Activated CD4-positive, alpha-beta T cell treated with anti-CD3 and anti-CD28 coated beads, Interleukin-2, amount 50 U/mL, for 24 hours (primary cell): Measurements from ENCODE around the gene M1AP.
"Not testable (repeated sequence)": the region's sequence is repeated elsewhere in the genome, so short reads cannot be mapped to it uniquely, and the experiment has no call there.

Experiments
- DNase-seq, 2 donors: peaks; one replicate each; pipeline ENCODE4 v3.0.0-alpha.2; 2020; ENCODE audit warnings: low read depth in 1 of 2, low spot score in 1 of 2

The M1AP gene

DNA sequence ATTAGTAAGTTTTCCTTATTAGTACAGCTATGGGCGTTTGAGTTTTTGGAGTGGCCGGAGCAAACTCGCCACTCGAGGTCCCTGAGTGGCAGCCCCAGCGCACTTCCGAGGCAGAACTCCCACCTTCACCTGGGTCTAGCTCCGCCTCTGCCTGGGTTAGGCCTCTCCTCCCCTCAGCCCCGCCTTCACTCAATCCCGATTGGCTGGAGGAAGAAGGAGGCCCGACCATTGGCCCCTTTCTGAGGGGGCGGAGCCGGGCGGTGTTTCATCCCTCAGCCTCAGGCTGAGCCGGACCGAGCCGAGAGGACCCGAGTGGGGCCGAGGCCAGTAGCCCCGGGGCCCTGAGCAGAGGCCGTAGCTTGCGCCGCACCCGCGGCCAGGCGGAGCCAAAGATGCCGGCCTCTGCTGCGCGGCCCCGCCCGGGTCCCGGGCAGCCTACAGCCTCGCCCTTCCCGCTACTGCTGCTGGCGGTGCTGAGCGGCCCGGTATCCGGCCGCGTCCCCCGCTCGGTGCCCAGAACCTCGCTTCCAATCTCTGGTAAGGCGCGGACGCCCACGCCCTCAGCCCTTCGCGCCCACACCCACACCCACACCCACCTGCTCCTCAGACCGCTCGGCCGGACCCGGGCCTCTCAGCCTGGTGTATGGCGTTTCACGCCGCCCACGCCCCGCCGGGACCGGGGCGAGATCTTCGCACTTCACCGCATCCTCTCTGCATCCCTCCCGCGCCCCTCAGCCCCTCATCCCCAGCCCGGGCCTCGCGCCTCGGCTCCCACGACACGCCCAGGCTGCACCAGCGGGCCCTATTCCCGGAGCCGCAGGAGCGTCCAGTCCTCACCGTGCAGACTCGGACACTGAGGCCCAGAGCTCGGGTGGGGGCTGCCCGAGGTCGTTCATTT, 6.1 kb upstream of the M1AP start, which contains the start of gene SEMA4F:
Gene SEMA4F, plus strand, starts transcription at position 263 of the 898 bp plus-strand sequence. Its CDS starts 130 bp downstream, at position 393.
- peak; percentile 82 to 92 for DNase-seq

DNA sequence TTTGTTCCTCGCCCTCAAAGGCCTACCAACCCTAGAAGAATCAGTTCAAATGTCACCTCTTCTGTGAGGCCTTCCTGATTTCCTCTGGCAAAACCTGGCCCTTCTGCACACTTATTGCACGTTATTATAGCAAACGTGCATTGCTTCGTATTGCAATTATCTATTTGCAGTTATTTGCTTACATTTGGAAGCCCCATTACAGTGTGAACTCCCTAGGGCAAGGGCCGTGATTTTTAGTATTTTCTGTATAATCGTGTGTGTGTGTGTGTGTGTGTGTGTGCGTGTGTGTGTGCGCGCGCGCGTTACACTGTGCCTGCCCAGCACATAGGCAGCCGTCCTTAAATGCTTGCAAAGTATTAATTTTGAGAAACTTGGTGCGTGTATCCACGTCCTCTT, 5.5 kb upstream of the M1AP start:
- no peak for DNase-seq

DNA sequence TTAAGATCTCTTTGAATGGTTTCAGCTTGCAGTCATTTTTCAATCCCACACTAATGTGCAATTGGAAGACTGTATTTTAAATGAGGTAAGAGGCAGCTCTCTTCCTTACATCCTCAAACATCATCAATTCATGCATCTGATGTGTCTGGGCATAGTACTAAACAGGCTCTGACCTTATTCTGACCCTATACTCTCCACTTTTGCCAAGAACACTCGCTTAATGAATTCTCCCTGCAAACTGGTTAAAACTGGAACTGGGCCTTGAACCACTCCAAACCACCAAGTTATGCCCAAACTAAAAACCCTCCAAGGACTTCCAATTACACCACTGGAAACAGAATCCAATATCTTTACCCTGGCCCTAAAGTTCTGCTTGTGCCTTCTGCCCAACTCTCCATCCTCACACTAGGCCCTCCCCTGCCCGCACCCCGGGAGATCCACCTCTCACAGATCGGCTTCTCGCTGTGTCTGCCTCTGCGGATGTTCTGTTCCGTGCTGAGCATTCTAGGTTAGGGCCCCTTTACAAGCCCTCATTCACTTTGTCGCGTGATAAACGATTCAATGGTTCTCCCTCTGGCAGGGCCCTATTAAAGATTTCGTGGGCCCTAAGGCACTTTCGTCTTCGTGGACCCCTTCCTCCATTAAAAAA, 1.2 kb downstream of the M1AP start:
- no peak for DNase-seq

DNA sequence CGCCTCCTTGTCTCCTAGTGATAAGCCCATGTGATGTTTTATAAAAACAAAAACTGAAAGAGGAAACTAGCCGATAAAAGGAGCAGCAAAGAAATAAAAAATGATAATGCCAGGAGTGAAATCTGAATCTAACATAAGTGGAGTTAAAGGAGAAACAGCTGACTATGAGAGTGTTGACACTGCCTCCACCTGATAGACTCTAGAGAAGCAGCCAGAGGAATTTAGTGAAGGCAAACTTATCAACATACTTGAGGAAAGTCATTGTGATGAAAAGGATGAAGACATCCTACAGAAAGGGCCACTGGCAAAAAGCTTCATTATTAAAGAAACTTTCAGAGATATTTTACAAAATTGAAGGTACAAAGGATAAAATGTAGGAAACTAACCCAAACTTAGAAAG, 1.9 kb downstream of the M1AP start:
- DNase-seq: no peak

DNA sequence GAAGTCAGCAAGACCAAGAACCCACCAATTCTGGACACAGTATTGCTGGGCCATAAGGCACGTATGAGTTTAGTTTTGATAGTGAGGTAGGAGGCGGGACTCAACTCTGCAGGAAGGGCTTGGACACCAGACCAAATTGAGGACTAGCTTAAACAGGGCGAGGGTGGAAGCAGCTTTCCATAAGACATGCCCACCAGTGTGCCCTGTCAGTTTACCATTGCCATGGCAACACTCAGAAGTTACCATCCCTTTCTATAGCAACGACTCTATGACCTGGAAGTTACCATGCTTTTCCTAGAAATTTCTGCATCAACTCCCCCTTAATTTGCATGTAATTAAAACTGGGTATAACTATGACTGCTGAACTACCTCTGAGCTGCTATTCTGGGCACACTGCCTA, 2.8 kb downstream of the M1AP start:
- no peak for DNase-seq

DNA sequence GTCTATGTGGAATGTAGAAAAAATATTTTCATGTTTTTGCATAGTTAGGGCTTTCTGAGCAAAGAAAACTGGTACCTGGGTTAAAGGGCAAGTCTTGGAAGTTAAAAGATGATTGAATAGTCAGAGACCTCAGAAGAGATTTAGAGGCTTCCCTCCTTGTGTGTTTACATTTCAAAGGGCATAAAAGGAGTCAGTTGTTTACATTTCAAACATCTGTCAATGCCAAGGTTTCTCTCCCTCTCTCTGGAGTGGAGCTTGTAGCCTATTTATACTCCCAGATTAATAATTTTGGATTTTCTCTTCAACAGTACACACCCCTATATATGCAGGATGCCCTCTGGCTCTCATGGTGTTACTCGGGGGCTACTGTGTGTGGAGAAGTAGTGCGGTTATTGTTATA, 8.6 kb downstream of the M1AP start:
- DNase-seq: no peak

DNA sequence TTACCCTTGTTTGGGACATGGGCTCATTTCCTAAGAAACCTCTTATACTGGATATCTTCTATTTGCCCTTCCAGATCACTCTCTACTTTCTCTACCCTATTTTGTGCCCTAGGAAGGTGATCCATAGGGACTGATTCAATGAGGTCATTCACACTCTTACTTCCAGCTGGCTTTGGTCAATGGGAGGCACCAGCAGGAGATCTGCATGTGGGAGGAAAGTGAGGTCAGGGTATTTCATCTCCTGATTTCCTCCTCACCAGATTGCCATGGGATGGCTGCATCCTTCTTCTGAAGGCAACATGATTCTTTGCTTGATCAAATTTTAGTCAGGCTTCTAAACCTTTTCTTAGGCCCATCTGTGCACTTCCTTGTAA, 15.2 kb downstream of the M1AP start:
- DNase-seq: no peak

DNA sequence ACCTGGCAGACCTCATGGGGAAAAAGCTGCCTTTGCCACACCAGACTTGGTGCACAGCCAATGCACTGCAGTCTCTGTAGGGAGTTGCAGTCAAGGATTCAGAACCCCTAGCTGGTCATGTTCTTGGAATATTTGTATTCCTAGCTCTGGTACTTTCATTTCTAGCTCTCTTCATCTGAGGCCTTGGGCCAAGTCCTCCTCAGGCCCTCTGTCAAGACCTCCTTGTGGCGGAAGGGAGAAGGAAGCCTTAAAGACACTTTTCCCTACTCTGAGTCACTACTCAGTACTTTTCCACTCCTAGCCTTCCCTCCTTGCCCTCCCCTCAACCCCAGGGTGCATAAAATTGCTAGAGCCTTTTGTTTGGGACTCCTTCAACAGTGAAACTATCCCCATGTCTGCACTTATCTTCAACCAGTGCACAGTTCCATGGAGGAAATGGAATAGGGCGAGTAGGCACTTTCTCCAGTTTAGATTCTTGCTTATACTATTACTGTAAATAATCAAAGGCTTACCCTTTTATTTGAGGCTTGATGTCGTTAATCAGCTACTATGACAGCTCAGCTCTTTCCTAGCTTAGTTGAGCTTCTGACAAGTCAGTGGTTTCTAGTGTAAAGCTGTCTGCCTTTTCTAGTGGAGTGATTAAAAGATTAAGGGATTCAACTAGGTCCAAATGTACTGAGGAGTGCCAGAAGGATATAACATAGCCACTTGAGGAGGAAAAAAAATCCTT, 15.8 kb downstream of the M1AP start:
- DNase-seq: no peak

DNA sequence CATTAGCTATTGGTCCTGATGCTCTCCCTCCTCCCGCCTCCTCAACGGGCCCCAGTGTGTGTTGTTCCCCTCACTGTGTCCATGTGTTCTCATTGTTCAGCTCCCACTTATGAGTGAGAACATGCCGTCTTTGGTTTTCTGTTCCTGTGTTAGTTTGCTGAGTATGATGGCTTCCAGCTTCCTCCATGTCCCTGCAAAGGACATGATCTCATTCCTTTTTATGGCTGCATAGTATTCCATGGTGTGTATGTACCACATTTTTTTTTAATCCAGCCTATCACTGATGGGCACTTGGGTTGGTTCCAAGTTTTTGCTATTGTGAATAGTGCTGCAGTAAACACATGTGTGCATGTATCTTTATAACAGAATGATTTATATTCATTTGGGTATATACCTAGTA, 17.7 kb downstream of the M1AP start:
- DNase-seq: not testable (repeated sequence)

DNA sequence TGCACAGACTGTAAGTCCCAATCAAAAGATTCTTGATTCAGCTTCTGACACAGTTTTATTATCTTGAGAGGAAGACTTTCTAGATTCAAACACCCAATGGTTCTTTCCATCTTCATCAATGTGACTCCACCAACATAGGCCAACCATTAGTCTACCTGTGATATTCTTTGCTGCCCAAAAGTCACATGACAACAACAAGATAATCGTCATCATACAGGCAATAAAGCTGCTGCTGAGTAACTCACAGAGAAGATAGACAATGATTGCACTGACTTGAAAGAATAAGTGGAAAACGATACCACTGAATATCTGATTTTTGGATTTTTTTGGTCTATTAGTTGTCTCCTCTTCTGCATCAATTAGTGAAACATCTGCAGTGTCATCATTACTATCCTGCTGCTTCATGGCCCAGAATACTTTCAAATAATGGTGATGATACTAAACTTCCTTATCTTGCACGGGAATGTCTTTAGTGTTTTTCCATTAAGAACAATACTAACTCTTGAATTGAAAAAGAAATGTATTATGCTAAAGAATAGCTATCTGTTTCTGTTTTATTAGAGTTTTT, 19.5 kb downstream of the M1AP start:
- DNase-seq: no peak

DNA sequence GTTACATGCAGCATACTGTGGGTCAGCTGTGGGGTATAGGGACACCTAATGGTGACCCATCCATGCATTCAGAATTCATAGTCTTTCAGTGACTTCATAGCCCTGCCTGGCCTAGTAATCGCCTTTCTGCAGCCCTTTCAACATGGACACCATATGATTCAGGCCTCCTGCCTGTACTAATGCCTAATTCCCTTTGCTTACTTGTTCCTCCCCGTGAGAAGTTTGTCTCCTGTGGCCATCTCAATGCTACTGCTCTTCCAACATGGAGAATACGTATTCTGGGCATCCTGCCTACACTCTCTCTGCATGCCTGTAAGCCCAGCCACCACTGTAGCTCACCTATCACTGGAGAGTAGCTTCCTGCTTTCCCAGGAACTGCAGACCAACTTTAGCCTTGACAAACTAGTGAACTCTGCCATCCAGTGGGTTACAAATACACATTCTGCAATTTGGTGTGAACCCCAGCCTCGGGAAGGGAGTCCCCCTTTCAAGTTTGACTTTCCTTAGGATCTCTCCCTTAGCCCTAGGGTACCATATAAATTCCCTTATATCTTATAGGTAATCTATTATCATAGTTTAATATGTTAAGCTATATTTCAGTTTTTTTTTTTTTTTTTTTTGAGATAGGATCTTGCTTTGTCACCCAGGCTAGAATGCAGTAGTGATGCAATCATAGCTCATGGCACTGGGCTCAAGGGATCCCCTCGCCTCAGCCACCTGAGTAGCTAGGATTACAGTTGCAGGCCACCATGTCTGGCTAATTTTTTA, 22.3 kb downstream of the M1AP start:
- DNase-seq: no peak

DNA sequence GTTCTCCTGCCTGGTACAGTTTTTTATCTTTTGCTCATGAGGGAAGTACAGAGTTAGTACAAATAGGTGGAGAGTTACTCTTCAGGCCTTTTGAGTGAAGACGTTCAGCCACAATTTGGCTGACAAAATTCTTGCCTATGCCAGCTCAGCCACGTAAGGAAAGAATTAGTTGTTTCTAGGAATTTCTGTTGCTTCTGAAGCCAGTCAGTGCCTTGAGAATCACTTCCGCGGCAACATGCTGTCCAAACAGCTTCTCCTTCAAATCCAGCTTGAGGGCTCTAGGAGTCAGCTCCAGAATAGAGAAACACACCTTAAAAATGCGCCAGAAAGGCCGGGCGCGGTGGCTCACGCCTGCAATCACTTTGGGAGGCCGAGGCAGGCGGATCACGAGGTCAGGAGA, 27.5 kb downstream of the M1AP start:
- DNase-seq: no peak

DNA sequence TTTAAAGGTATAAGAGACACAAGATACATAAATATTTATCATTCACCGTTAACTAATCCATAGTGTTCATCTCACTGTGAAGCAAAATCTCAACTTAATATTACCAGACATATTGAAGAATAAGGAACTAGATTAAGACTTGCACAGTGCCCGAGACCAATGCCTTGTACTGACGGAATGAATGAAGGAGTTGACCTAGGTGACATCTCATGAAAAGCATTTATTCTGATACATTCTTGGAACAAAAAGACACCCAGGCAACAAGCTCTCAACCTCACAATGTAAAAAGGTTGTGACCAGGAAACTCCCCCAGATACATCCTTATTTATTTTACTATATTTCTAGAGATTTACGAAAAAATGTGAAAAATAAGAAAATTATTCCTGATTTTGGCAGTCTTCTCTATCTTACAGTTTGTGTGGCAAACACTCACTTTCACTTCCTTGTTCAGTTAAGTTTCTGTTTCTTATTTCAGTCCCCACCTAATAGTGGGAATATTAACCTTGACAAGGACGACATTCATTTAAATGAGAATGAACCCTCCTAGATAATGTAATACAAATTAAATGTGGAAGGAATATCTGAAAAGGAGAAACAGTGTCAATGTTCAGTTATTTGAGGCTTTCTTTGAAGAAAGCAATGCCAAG, 28.4 kb downstream of the M1AP start:
- DNase-seq: no peak

DNA sequence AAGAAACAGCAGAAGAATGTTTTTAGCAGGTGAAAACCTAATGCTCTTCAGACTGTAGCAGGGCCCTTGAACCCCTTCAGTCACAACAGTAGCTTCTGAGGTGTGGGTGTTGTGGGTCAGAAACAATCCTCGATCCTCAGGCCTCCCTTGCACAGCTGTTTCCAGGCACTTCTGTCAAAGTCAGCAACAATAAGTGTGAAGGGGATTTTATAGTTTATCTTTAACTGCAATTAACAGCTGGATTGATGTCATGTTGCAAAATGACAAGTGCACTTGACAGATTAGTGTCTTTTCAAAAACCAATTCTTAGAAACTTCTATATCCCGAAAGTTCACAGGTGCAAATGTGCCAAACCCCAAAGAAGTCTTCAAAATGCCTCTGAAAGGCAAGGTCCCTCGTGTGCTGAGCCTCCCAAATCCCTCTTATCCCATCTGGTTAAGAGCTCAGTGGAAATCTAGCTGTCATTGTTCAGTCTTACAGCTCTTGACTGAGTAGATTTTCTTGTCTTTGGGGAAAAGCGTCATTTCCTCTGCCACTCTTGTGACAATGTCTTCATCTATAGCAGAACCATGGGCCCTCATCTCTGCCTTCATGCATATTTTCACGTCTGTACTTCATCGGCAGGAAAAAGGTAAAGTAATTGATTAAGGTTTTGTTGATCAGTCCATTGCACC, 29.6 kb downstream of the M1AP start:
- DNase-seq: no peak

DNA sequence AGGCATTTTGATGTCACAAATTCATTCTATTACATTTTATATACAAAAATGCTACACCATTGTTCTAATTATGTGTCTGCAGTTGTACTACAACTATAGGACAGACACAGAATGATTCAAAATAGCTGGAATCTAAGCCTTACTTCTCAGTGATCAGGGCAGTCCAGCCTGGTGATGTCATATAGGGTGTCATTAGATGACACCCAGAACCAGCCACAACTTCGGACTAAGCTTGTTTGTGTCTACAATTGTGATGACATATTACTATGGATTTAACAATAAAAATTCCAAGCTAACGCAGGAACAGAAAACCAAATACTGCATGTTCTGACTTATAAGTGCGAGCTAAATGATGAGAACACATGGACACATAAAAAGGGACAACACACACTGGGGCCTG, 31.0 kb downstream of the M1AP start:
- no peak for DNase-seq

DNA sequence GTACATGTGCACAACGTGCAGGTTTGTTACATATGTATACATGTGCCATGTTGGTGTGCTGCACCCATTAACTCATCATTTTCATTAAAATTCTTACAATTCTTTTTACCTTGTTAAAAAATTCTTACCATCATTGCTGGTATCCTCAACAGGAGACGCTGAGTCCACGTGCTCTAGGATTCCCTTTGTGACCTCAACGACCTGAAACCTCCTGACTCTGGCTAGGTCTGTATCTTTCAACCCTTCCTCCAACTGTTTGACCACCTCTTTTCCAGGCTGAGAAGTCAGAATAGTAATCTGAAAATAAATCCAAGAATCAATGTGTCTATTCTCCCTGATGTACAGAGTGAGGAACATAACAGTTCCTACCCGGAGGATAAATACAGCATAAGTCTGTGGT, 41.2 kb downstream of the M1AP start:
- DNase-seq: no peak

DNA sequence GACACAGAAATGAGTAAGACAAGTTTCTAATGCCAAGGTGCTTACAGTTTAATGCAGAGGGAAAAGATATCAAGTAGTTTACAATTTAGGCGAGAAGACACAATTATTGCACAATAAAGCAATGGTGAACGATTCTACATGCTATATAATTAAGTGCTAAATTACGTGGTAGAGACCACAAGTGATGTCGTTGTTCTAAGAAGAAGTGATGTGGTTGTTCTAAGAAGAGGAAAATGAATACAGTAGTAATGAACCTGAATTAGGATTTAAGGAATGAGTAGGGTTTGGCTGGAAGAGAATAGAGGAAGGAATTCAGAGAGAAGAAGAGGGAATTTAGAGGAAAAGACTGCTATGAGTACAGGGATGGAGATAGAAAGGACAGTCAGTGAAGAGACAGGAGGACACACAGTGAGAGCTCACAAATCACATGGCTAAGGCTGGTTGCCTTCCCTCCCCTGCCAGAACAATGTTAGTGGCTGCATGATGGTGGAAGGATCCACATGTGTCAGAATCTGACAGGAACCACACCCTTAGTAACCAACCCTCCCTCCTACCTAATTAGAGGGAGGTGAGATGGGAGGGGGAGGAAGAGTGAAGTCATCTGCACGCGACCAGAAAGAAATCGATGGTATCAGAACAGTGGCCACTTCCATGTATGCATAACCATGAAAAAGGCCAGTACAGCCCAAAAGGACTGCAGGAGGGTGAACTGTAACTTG, 44.7 kb downstream of the M1AP start:
- DNase-seq: no peak

DNA sequence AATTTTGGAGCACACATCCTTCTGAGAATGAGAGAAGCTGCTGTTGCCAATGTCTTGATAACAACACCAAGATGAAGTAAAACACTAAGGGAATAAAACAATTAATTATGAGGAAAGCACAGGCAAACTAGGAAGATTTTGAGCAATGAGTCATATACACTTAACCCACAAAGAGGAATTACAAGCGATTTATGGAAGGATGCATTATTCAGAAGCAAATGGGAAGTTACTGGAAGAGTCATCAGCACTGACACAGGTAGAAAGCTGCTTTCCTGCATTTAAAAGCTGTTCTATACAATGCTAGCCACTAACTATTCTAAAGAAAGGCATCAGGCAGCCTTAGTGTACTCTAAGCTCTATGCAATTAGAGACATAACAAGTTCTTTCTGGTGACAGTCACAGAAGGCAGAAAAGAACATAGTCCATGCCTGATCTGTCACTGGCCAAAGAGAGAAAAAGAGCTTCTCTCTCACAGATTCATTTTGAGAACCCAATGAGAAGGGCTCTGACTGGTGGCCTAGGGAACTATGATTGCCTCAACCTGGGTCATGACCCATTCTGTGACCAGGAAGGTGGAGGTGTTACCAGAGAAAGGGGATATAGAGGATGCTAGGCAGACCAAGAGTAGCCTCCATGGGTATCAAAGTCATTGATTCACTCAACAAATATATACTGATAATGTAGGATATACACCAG, 45.4 kb downstream of the M1AP start:
- no peak for DNase-seq

DNA sequence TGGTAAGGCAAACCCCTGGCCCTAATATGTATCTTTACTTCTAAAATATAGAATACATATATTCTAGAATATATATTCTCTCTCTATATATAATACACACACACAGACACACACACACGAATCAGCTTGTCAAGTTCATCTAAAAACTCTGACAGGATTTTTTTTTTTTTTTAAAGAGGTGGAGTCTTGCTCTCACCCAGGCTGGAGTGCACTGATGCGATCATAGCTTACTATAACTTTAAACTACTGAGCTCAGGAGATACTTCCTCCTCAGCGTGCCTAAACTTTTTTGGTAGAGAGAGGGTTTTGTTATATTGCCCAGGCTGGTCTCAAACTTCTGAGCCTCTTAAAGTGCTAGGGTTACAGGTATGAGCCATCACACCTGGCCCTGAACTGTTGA, 48.5 kb downstream of the M1AP start:
- DNase-seq: no peak
